H9 (cell line): ENCODE results near the gene EIF4E3. TPM values are rescaled to one million over a fixed set of nuclear protein-coding genes. Genes with fewer than 3 reads are reported as not detected.

ENCODE experiments used
- DNase-seq: peaks from one replicate; pipeline ENCODE4 v3.0.0-alpha.2; 2017
- H2AFZ ChIP-seq: one replicate; pipeline ENCODE4 v1.6.1; 2013; ENCODE audit warnings: mild to moderate bottlenecking, low read length, control low read depth, moderate library complexity
- H2AK5ac ChIP-seq: 2 replicates; pipeline ENCODE4 v1.6.1; 2013; ENCODE audit warnings: low read length, control low read depth, mixed read lengths; ENCODE audit not compliant: insufficient read length
- H2BK120ac ChIP-seq: one replicate; pipeline ENCODE4 v1.6.1; 2013; ENCODE audit warnings: low read depth, mild to moderate bottlenecking, low read length, control low read depth, inconsistent platforms; ENCODE audit not compliant: poor library complexity, severe bottlenecking
- H2BK12ac ChIP-seq: 2 replicates; pipeline ENCODE4 v1.6.1; 2013; ENCODE audit warnings: low read length, control low read depth, mixed read lengths, low read depth; ENCODE audit not compliant: insufficient read length
- H2BK15ac ChIP-seq: 2 replicates; pipeline ENCODE4 v1.6.1; 2013; ENCODE audit warnings: low read depth, low read length, control low read depth
- H2BK20ac ChIP-seq: one replicate; pipeline ENCODE4 v1.6.1; 2013; ENCODE audit warnings: low read depth, mild to moderate bottlenecking, low read length, control low read depth, inconsistent platforms; ENCODE audit not compliant: poor library complexity, severe bottlenecking
- H2BK5ac ChIP-seq: 2 replicates; pipeline ENCODE4 v1.6.1; 2013; ENCODE audit warnings: low read length, control low read depth, mixed read lengths; ENCODE audit not compliant: insufficient read length
- H3K14ac ChIP-seq: 2 replicates; pipeline ENCODE4 v1.6.1; 2013; ENCODE audit warnings: low read length, control low read depth; ENCODE audit not compliant: insufficient read depth
- H3K18ac ChIP-seq: 2 replicates; pipeline ENCODE4 v1.6.1; 2013; ENCODE audit warnings: low read depth, mild to moderate bottlenecking, mixed read lengths, low read length, control low read depth; ENCODE audit not compliant: insufficient read length
- H3K23ac ChIP-seq: 2 replicates; pipeline ENCODE4 v1.6.1; 2013; ENCODE audit warnings: low read length, control low read depth, mixed read lengths, low read depth; ENCODE audit not compliant: insufficient read length
- H3K23me2 ChIP-seq: 2 replicates; pipeline ENCODE4 v1.6.1; 2013; ENCODE audit warnings: low read depth, mild to moderate bottlenecking, mixed read lengths, low read length, control low read depth; ENCODE audit not compliant: insufficient read length, poor library complexity, severe bottlenecking
- H3K27ac ChIP-seq: 2 replicates; pipeline ENCODE4 v1.5.1; 2013; ENCODE audit warnings: low read length, control low read depth, mixed read lengths, low read depth; ENCODE audit not compliant: insufficient read length
- H3K27me3 ChIP-seq: 2 replicates; pipeline ENCODE4 v1.6.1; 2013; ENCODE audit warnings: low read length, control low read depth, inconsistent platforms; ENCODE audit not compliant: insufficient read depth
- H3K4ac ChIP-seq: 2 replicates; pipeline ENCODE4 v1.6.1; 2013; ENCODE audit warnings: low read depth, mild to moderate bottlenecking, control low read depth, inconsistent platforms, low read length, moderate library complexity
- H3K4me1 ChIP-seq: 2 replicates; pipeline ENCODE4 v1.6.1; 2013; ENCODE audit warnings: low read length, control low read depth, inconsistent platforms; ENCODE audit not compliant: insufficient read depth
- H3K4me2 ChIP-seq: 2 replicates; pipeline ENCODE4 v1.6.1; 2013; ENCODE audit warnings: low read length, control low read depth, mixed read lengths; ENCODE audit not compliant: insufficient read length, insufficient read depth
- H3K56ac ChIP-seq: 2 replicates; pipeline ENCODE4 v1.6.1; 2013; ENCODE audit warnings: low read depth, mild to moderate bottlenecking, mixed read lengths, low read length, control low read depth; ENCODE audit not compliant: insufficient read length
- H3K79me1 ChIP-seq: 2 replicates; pipeline ENCODE4 v1.6.1; 2013; ENCODE audit warnings: low read depth, mild to moderate bottlenecking, moderate library complexity, low read length, control low read depth, inconsistent platforms; ENCODE audit not compliant: insufficient read depth, poor library complexity, severe bottlenecking
- H3K79me2 ChIP-seq: 2 replicates; pipeline ENCODE4 v1.6.1; 2013; ENCODE audit warnings: low read length, control low read depth, inconsistent platforms; ENCODE audit not compliant: insufficient read depth
- H3K9ac ChIP-seq: 2 replicates; pipeline ENCODE4 v1.6.1; 2013; ENCODE audit warnings: low read length, control low read depth, mixed read lengths; ENCODE audit not compliant: insufficient read length; ENCODE audit errors: extremely low read depth
- H3K9me3 ChIP-seq: one replicate; pipeline ENCODE4 v1.6.1; 2013; ENCODE audit warnings: low read depth, low read length, inconsistent platforms; ENCODE audit not compliant: control insufficient read depth
- H3T11ph ChIP-seq: one replicate; pipeline ENCODE4 v1.6.1; 2013; ENCODE audit warnings: mild to moderate bottlenecking, low read length, control low read depth, inconsistent platforms
- H4K20me1 ChIP-seq: one replicate; pipeline ENCODE4 v1.6.1; 2013; ENCODE audit not compliant: control insufficient read depth, insufficient read length, insufficient read depth
- H4K5ac ChIP-seq: 2 replicates; pipeline ENCODE4 v1.6.1; 2013; ENCODE audit warnings: low read depth, mild to moderate bottlenecking, mixed read lengths, low read length, control low read depth; ENCODE audit not compliant: insufficient read length
- H4K8ac ChIP-seq: replicated peaks from 2 replicates; pipeline ENCODE4 v1.6.1; 2013; ENCODE audit warnings: low read length, control low read depth, mixed read lengths, low read depth; ENCODE audit not compliant: insufficient read length
- H4K91ac ChIP-seq: 2 replicates; pipeline ENCODE4 v1.6.1; 2013; ENCODE audit warnings: low read depth, mild to moderate bottlenecking, moderate library complexity, mixed read lengths, low read length, control low read depth; ENCODE audit not compliant: insufficient read length
- H3K27ac Mint-ChIP-seq, 3 experiments: 2 replicates in 2 of 3; 3 replicates in 1 of 3; pipeline ENCODE4 v1.8.0; 2020 to 2021; ENCODE audit warnings: mixed read lengths in 3 of 3, mild to moderate bottlenecking in 1 of 3, moderate library complexity in 1 of 3
- H3K27me3 Mint-ChIP-seq: 2 replicates; pipeline ENCODE4 v1.8.0; 2021; ENCODE audit warnings: low read depth, mild to moderate bottlenecking, moderate library complexity, mixed read lengths
- H3K36me3 Mint-ChIP-seq, 3 experiments: 2 replicates in 2 of 3; 3 replicates in 1 of 3; pipeline ENCODE4 v1.8.0; 2020 to 2021; ENCODE audit warnings: low read depth in 3 of 3, mixed read lengths in 3 of 3; ENCODE audit not compliant: insufficient read depth in 1 of 3
- H3K4me1 Mint-ChIP-seq, 2 experiments: 2 replicates each; pipeline ENCODE4 v1.8.0; 2020; ENCODE audit warnings: mixed read lengths in 2 of 2
- H3K4me3 Mint-ChIP-seq, 2 experiments: 2 replicates in 1 of 2; 3 replicates in 1 of 2; pipeline ENCODE4 v1.8.0; 2020 to 2021; ENCODE audit warnings: mild to moderate bottlenecking in 2 of 2, mixed read lengths in 2 of 2, moderate library complexity in 1 of 2
- H3K9me3 Mint-ChIP-seq, 2 experiments: 2 replicates in 1 of 2; 3 replicates in 1 of 2; pipeline ENCODE4 v1.8.0; 2020; ENCODE audit warnings: mild to moderate bottlenecking in 2 of 2, mixed read lengths in 2 of 2, moderate library complexity in 1 of 2
- WGBS: extraction: QIAGEN DNeasy Blood & Tissue Kit; methylation state at CpG from one replicate; pipeline ENCODE4 v1.1.7; 2013; ENCODE audit warnings: missing lambda C conversion rate, low lambda C conversion rate, mixed read lengths; ENCODE audit not compliant: insufficient read length; ENCODE audit errors: extremely low coverage; 5-methylcytosine and 5-hydroxymethylcytosine counted together
- total RNA-seq: library from RNA; stranded (reverse); gene quantifications from 2 replicates; pipeline ENCODE4 v1.2.1, GENCODE V29; 2021
- TF ChIP-seq, protein P1 (sequence below): fragments of 200-600 bp; sonication (generic); conservative IDR thresholded peaks from 3 replicates; pipeline ENCODE4 v1.8.0; 2021; ENCODE audit warnings: antibody characterized with exemption, mild to moderate bottlenecking

The EIF4E3 gene
- total RNA-seq, 1 experiment from 2014 or later, result 12.9 TPM

GRCh38 chr3:71645140-71645539 lies 80.1 kb downstream of the EIF4E3 start:
- peaks cover 18% of the 10 kb centered on the region in 2 experiments for H3K4me1 Mint-ChIP-seq
- H2BK5ac ChIP-seq, result no peak overlapping the region
- H4K5ac ChIP-seq, result no peak overlapping the region
- H4K8ac ChIP-seq, result no peak overlapping the region
- H3K4ac ChIP-seq, result no peak overlapping the region
- no peak overlapping the region; the same call in 1 of the 2 replicates for H2BK15ac ChIP-seq
- no peaks in the 10 kb centered on the region for H3K27me3 ChIP-seq
- H3K9ac ChIP-seq, result no peak overlapping the region
- no peaks in the 10 kb centered on the region for H3K79me2 ChIP-seq
- H3K4me1 ChIP-seq, result 0 out of 2 replicates have a peak, but pooled peaks cover 3% of the 10 kb centered on the region
- no peak overlapping the region for H2BK120ac ChIP-seq
- no peak overlapping the region for H2AK5ac ChIP-seq
- H3K4me3 Mint-ChIP-seq, result no peak overlapping the region
- no peaks in the 10 kb centered on the region for H3K9me3 ChIP-seq
- no peaks in the 10 kb centered on the region for H3K9me3 Mint-ChIP-seq
- TF ChIP-seq, protein P1, sequence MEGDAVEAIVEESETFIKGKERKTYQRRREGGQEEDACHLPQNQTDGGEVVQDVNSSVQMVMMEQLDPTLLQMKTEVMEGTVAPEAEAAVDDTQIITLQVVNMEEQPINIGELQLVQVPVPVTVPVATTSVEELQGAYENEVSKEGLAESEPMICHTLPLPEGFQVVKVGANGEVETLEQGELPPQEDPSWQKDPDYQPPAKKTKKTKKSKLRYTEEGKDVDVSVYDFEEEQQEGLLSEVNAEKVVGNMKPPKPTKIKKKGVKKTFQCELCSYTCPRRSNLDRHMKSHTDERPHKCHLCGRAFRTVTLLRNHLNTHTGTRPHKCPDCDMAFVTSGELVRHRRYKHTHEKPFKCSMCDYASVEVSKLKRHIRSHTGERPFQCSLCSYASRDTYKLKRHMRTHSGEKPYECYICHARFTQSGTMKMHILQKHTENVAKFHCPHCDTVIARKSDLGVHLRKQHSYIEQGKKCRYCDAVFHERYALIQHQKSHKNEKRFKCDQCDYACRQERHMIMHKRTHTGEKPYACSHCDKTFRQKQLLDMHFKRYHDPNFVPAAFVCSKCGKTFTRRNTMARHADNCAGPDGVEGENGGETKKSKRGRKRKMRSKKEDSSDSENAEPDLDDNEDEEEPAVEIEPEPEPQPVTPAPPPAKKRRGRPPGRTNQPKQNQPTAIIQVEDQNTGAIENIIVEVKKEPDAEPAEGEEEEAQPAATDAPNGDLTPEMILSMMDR, result no peak
- no peaks in the 10 kb centered on the region for H3K23me2 ChIP-seq
- no peak overlapping the region for H3K14ac ChIP-seq
- H3K27ac ChIP-seq, result no peak overlapping the region
- no peaks in the 10 kb centered on the region for H3K79me1 ChIP-seq
- no peak overlapping the region for H2BK12ac ChIP-seq
- H4K20me1 ChIP-seq, result no peaks in the 10 kb centered on the region
- H3K27me3 Mint-ChIP-seq, result no peaks in the 10 kb centered on the region
- H3K27ac Mint-ChIP-seq, result 0 out of 7 replicates have a peak overlapping the region, but pooled peaks of 1 of the 3 experiments have one; percentile 0
- H2BK20ac ChIP-seq, result no peak overlapping the region
- peak; percentile 32 for DNase-seq
- H3K36me3 Mint-ChIP-seq, result no peaks in the 10 kb centered on the region
- no peak overlapping the region for H2AFZ ChIP-seq
- no peak overlapping the region for H3T11ph ChIP-seq
- no peak overlapping the region for H3K4me2 ChIP-seq
- H4K91ac ChIP-seq, result no peak overlapping the region
- WGBS, result no CpG with 5 or more reads among the region's 3 CpGs
- no peak overlapping the region for H3K23ac ChIP-seq
- no peak overlapping the region for H3K56ac ChIP-seq
- no peak overlapping the region for H3K18ac ChIP-seq
